ENCODE measurements around the gene SLC36A3.

The SLC36A3 gene

DNA sequence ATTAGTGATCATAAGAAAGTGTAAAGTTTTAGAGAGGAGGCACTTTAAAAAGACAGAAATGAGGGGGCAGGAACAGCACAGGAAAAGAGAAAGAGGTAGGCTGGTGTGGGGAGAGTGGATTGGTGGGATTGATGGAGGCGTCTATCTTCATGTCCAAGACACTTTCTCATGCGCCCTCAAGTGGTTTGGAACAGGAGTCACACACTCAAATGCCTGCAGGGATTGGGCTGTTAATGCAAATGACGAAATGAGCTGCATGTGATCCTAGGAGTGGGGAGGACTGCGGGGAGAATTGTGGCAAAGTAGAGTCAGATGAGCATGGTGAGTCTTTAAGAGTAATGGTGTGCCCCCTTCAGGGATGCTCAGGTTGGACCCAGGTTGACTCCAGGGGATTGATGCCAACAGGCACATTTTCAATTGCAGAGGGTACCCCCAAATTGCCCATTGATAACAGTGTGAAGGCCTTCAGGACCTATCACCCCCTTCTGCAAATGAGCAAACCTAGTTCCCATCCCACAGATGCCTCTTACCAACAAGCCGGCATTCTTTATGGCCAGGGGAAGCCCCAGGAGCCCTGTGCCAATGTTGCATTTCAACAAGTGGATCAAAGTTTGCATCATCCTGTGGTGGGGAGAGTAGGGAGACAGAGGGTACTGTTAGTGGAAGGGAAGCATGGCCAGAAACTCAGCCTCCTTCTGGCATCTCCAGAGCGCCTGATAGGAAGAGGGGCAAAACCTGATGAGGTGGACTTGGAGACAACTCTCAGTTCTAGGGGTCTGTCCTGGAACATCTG lies 5.3 kb downstream of the SLC36A3 start:
- H3K9ac ChIP-seq (ENCODE audit: low read depth, low read length, poor library complexity, severe bottlenecking): no peak overlapping the region
- H3K4me2 ChIP-seq (ENCODE audit: low read depth, low read length, poor library complexity, severe bottlenecking): no peak overlapping the region
- H3K27me3 ChIP-seq (ENCODE audit: insufficient read depth, low read length, poor library complexity, severe bottlenecking): no peaks in the 10 kb centered on the region
- no peaks in the 10 kb centered on the region for H3K9me2 ChIP-seq (replicated peaks; ENCODE audit: low read depth, low read length)
- H3K79me2 ChIP-seq (ENCODE audit: insufficient read depth, low read length): no peaks in the 10 kb centered on the region
- H3K4me1 ChIP-seq (ENCODE audit: insufficient read depth, low read length, poor library complexity, severe bottlenecking): no peaks in the 10 kb centered on the region
- TF ChIP-seq, protein P1, sequence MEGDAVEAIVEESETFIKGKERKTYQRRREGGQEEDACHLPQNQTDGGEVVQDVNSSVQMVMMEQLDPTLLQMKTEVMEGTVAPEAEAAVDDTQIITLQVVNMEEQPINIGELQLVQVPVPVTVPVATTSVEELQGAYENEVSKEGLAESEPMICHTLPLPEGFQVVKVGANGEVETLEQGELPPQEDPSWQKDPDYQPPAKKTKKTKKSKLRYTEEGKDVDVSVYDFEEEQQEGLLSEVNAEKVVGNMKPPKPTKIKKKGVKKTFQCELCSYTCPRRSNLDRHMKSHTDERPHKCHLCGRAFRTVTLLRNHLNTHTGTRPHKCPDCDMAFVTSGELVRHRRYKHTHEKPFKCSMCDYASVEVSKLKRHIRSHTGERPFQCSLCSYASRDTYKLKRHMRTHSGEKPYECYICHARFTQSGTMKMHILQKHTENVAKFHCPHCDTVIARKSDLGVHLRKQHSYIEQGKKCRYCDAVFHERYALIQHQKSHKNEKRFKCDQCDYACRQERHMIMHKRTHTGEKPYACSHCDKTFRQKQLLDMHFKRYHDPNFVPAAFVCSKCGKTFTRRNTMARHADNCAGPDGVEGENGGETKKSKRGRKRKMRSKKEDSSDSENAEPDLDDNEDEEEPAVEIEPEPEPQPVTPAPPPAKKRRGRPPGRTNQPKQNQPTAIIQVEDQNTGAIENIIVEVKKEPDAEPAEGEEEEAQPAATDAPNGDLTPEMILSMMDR (conservative IDR thresholded peaks at IDR 0.05; ENCODE audit: low read length): peak; percentile 80
- no peak for TF ChIP-seq EZH2phosphoT487 (IDR thresholded peaks at IDR 0.05; ENCODE audit: borderline replicate concordance)
- H3K4me3 ChIP-seq (ENCODE audit: low read length, poor library complexity, severe bottlenecking): no peak overlapping the region
- H3K36me3 ChIP-seq (ENCODE audit: insufficient read depth, low read length): no peaks in the 10 kb centered on the region
- H4K20me1 ChIP-seq (ENCODE audit: insufficient read depth, low read length, poor library complexity, severe bottlenecking): no peaks in the 10 kb centered on the region
- no peaks in the 10 kb centered on the region for H3K9me3 ChIP-seq (ENCODE audit: insufficient read depth, low read depth, low read length)
- no peak overlapping the region for H2AFZ ChIP-seq (ENCODE audit: low read length)
- no peaks in the 10 kb centered on the region for H3F3A ChIP-seq (ENCODE audit: low read depth)

DNA sequence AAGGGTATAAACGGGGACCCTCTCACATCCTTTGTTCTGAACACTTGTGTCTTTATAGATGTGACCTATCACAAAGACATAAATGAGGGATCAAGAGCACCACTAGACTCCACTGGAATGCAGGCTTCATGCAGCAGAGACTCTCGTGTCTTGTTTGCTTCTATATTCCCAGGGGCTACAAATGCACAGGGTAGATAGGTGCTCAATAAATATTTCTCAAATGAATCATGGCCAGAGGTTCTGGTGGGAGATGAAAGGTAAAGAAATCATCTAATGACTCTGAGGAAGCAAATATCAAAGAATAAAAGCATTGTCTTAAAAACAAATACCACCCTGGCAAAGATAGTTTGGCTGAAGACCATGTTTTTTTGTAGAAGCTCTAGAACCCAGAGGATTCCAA lies 6.6 kb downstream of the SLC36A3 start:
- no peaks in the 10 kb centered on the region for H3F3A ChIP-seq (ENCODE audit: low read depth)
- H3K9me2 ChIP-seq (replicated peaks; ENCODE audit: low read depth, low read length): no peaks in the 10 kb centered on the region
- H3K4me2 ChIP-seq (ENCODE audit: low read depth, low read length, poor library complexity, severe bottlenecking): no peak overlapping the region
- H3K36me3 ChIP-seq (ENCODE audit: insufficient read depth, low read length): no peaks in the 10 kb centered on the region
- H3K9me3 ChIP-seq (ENCODE audit: insufficient read depth, low read depth, low read length): no peaks in the 10 kb centered on the region
- TF ChIP-seq, protein P1 (conservative IDR thresholded peaks at IDR 0.05; ENCODE audit: low read length): no peak
- no peak overlapping the region for H3K9ac ChIP-seq (ENCODE audit: low read depth, low read length, poor library complexity, severe bottlenecking)
- no peak overlapping the region for H2AFZ ChIP-seq (ENCODE audit: low read length)
- no peaks in the 10 kb centered on the region for H3K27me3 ChIP-seq (ENCODE audit: insufficient read depth, low read length, poor library complexity, severe bottlenecking)
- H3K4me1 ChIP-seq (ENCODE audit: insufficient read depth, low read length, poor library complexity, severe bottlenecking): no peaks in the 10 kb centered on the region
- no peaks in the 10 kb centered on the region for H3K79me2 ChIP-seq (ENCODE audit: insufficient read depth, low read length)
- H3K4me3 ChIP-seq (ENCODE audit: low read length, poor library complexity, severe bottlenecking): no peak overlapping the region
- no peaks in the 10 kb centered on the region for H4K20me1 ChIP-seq (ENCODE audit: insufficient read depth, low read length, poor library complexity, severe bottlenecking)

DNA sequence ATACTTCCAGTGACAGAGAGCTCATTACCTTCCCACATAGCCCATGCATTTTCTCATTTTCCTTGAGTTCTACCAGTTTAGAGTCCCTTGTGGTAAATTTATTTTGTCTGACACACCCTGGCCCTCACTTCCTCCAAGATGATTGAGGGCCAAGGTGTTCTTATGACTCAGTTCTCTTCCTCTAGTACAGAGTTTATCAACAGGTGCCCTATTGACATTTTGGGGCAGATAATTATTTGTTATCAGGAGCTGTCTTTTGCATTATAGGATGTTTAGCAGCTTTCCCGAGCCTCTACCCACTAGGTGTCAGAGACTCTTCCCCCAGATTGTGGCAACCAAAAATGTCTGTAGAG lies 7.1 kb downstream of the SLC36A3 start:
- no peaks in the 10 kb centered on the region for H3K9me3 ChIP-seq (ENCODE audit: insufficient read depth, low read depth, low read length)
- no peaks in the 10 kb centered on the region for H4K20me1 ChIP-seq (ENCODE audit: insufficient read depth, low read length, poor library complexity, severe bottlenecking)

More for the DNA sequence above, 7.1 kb downstream of the SLC36A3 start:
- Histone ChIP-seq H3K4me1 (ENCODE audit: insufficient read depth, low read length, poor library complexity, severe bottlenecking) (no peaks in the 10 kb centered on the region), H3K9ac (ENCODE audit: low read depth, low read length, poor library complexity, severe bottlenecking) (no peak overlapping the region), H3K9me2 (replicated peaks; ENCODE audit: low read depth, low read length) (no peaks in the 10 kb centered on the region), H3K4me3 (ENCODE audit: low read length, poor library complexity, severe bottlenecking) (no peak overlapping the region), H3K36me3 (ENCODE audit: insufficient read depth, low read length) (no peaks in the 10 kb centered on the region), H3K79me2 (ENCODE audit: insufficient read depth, low read length) (no peaks in the 10 kb centered on the region), H3K27me3 (ENCODE audit: insufficient read depth, low read length, poor library complexity, severe bottlenecking) (no peaks in the 10 kb centered on the region), H3K4me2 (ENCODE audit: low read depth, low read length, poor library complexity, severe bottlenecking) (no peak overlapping the region), H2AFZ (ENCODE audit: low read length) (no peak overlapping the region), H3F3A (ENCODE audit: low read depth) (no peaks in the 10 kb centered on the region)
- TF ChIP-seq, protein P1 (conservative IDR thresholded peaks at IDR 0.05; ENCODE audit: low read length): no peak
- TF ChIP-seq EZH2phosphoT487 (IDR thresholded peaks at IDR 0.05; ENCODE audit: borderline replicate concordance): no peak
